ENCODE data around the gene CPAMD8. TPM values are rescaled to one million over a fixed set of nuclear protein-coding genes. Genes with fewer than 3 reads are reported as not detected.

Gene CPAMD8
- total RNA-seq, 4 donors from 2014 or later = 13.9 to 116 (median 24.2) TPM

- H3K4me1 ChIP-seq = no peaks in the 10 kb centered on the region
- intact Hi-C loops (cut with DNase I) = no loop called here
- no peaks in the 10 kb centered on the region for H3K9me3 ChIP-seq
- H3K27ac ChIP-seq = no peak overlapping the region
- WGBS, 2 donors = 95 to 98% methylated on average over 6 to 7 of the region's 7 CpGs
- H3K27me3 ChIP-seq = no peaks in the 10 kb centered on the region
- H3K36me3 ChIP-seq = peaks cover 16 to 21% of the 10 kb centered on the region in 2 donors
- H3K4me3 ChIP-seq (replicated peaks in 1 of 3) = no peak overlapping the region
- no peak for DNase-seq
- TF ChIP-seq CTCF (IDR thresholded peaks at IDR 0.05) (no peak), POLR2A (IDR thresholded peaks at IDR 0.05) (no peak)
Measured at GRCh38 chr19:17061691-17062090, 35.1 kb upstream of the CPAMD8 start.

- Histone ChIP-seq H3K9me3 (no peaks in the 10 kb centered on the region), H3K27me3 (no peaks in the 10 kb centered on the region), H3K4me1 (no peaks in the 10 kb centered on the region), H3K4me3 (replicated peaks in 1 of 3) (no peak overlapping the region), H3K27ac (no peak overlapping the region), H3K36me3 (peaks cover 16 to 21% of the 10 kb centered on the region in 2 donors)
- TF ChIP-seq POLR2A (IDR thresholded peaks at IDR 0.05) = no peak
- TF ChIP-seq CTCF (IDR thresholded peaks at IDR 0.05) = no peak
- intact Hi-C loops (cut with DNase I) = no loop called here
- WGBS, 2 donors = 97 to 100% methylated on average over 3 of the region's 3 CpGs
- no peak for DNase-seq
Measured at GRCh38 chr19:17061205-17061604, 34.6 kb upstream of the CPAMD8 start.

GRCh38 chr19:17060802-17061201 lies 34.2 kb upstream of the CPAMD8 start:
- H3K27me3 ChIP-seq = no peaks in the 10 kb centered on the region
- intact Hi-C loops (cut with DNase I) = no loop called here
- H3K27ac ChIP-seq = no peak overlapping the region
- no peak for DNase-seq
- peaks cover 16 to 21% of the 10 kb centered on the region in 2 donors for H3K36me3 ChIP-seq
- no peak overlapping the region for H3K4me3 ChIP-seq (replicated peaks in 1 of 3)
- TF ChIP-seq CTCF (IDR thresholded peaks at IDR 0.05) (no peak), POLR2A (IDR thresholded peaks at IDR 0.05) (no peak)
- no peaks in the 10 kb centered on the region for H3K4me1 ChIP-seq
- no peaks in the 10 kb centered on the region for H3K9me3 ChIP-seq
- WGBS, 2 donors = 91 to 93% methylated on average over 3 of the region's 3 CpGs

- Histone ChIP-seq H3K27me3 (no peaks in the 10 kb centered on the region), H3K27ac (no peak overlapping the region), H3K4me3 (replicated peaks in 1 of 3) (no peak overlapping the region), H3K4me1 (no peaks in the 10 kb centered on the region), H3K9me3 (no peaks in the 10 kb centered on the region), H3K36me3 (peaks cover 16 to 21% of the 10 kb centered on the region in 2 donors)
- intact Hi-C loops (cut with DNase I) = no loop called here
- no peak for DNase-seq
- no peak for TF ChIP-seq CTCF (IDR thresholded peaks at IDR 0.05)
- 96 to 98% methylated on average over 8 of the region's 8 CpGs for WGBS, 2 donors
Measured at GRCh38 chr19:17058236-17058635, 31.6 kb upstream of the CPAMD8 start.

GRCh38 chr19:17055636-17056035 lies 29.0 kb upstream of the CPAMD8 start:
- Histone ChIP-seq H3K27ac (no peak overlapping the region), H3K36me3 (peaks cover 16 to 24% of the 10 kb centered on the region in 2 donors), H3K4me3 (replicated peaks in 1 of 3) (no peak overlapping the region), H3K4me1 (no peaks in the 10 kb centered on the region), H3K9me3 (no peaks in the 10 kb centered on the region), H3K27me3 (no peaks in the 10 kb centered on the region)
- TF ChIP-seq CTCF (IDR thresholded peaks at IDR 0.05) (no peak), POLR2A (IDR thresholded peaks at IDR 0.05) (no peak)
- no peak for DNase-seq
- whole genome bisulfite sequencing, 2 donors = 96 to 97% methylated on average over 14 to 15 of the region's 15 CpGs
- intact Hi-C loops (cut with DNase I) = no loop called here
